Psoas muscle (tissue), 8 donors: ENCODE measurements around the gene ITPR3. TPM values are rescaled to one million over a fixed set of nuclear protein-coding genes. Genes with fewer than 3 reads are reported as not detected.
A peak's percentile ranks its signal among the peaks of the same experiment; 100 is the strongest.

Source experiments
- ATAC-seq, 4 donors: fragments of 200-7000 bp; cut with Tn5 transposase; one replicate each; pipeline ENCODE4 v1.9.1; 2020; ENCODE audit warnings: moderate library complexity in 3 of 4, mild to moderate bottlenecking in 2 of 4
- DNase-seq, 2 donors: peaks; one replicate each; pipeline ENCODE4 v3.0.0-alpha.2; 2020
- H3K27ac ChIP-seq: fragments of 200-600 bp; one replicate; pipeline ENCODE4 v1.8.0; 2022
- H3K27me3 ChIP-seq, 3 donors: fragments of 200-600 bp in 1 of 3; one replicate each; pipeline versions ENCODE4 v1.6.1 to v1.8.0; 2013 to 2022; ENCODE audit warnings: low read length in 2 of 3, mild to moderate bottlenecking in 2 of 3, moderate library complexity in 1 of 3; ENCODE audit not compliant: insufficient read depth in 3 of 3
- H3K36me3 ChIP-seq, 2 donors: fragments of 200-600 bp in 1 of 2; one replicate each; pipeline versions ENCODE4 v1.6.1 to v1.8.0; 2013 to 2022; ENCODE audit warnings: low read depth in 1 of 2, mild to moderate bottlenecking in 1 of 2, moderate library complexity in 1 of 2; ENCODE audit not compliant: insufficient read depth in 1 of 2
- H3K4me1 ChIP-seq: fragments of 200-600 bp; one replicate; pipeline ENCODE4 v1.8.0; 2022
- H3K4me3 ChIP-seq: fragments of 200-600 bp; one replicate; pipeline ENCODE4 v1.8.0; 2022; ENCODE audit warnings: mild to moderate bottlenecking
- H3K9me3 ChIP-seq: fragments of 200-600 bp; one replicate; pipeline ENCODE4 v1.8.0; 2022
- CTCF ChIP-seq: fragments of 200-600 bp; IDR thresholded peaks from one replicate; pipeline ENCODE4 v1.8.0; 2022; ENCODE audit warnings: antibody characterized with exemption
- WGBS, 3 donors: extraction: QIAGEN DNeasy Blood & Tissue Kit; methylation state at CpG; one replicate each; pipeline versions ENCODE4 v1.1.6 to v1.1.7; 2013; 5-methylcytosine and 5-hydroxymethylcytosine counted together
- intact Hi-C, 2 donors: fragments of 100-400 bp; cut with DNase I; formaldehyde crosslinking; loops; one replicate each; pipeline versions ENCODE4 v1.11.0 to v1.14.2; 2022
- polyA plus RNA-seq, 3 donors: library from polyadenylated mRNA; stranded (reverse); fragments of 200-250 nt; gene quantifications; one replicate each; pipeline ENCODE4 v1.2.3, GENCODE V29; 2013
- total RNA-seq, 4 donors: library from RNA; stranded (reverse); fragmentation: NEBNext Ultra II Directional in 2 of 4; extraction: Animal tissue kit (Norgen Biotek cat#: 25700) in 2 of 4; gene quantifications; one replicate each; pipeline versions ENCODE4 v1.2.1 to v1.2.4, GENCODE V29; 2021 to 2023
- donor health status: healthy with polysubstance abuse.
- donor health status: DM: no; HTN: no; CAD: no; lungs with moderate emphysema.
- donor health status: Bipolar disorder and iron deficiency.
- donor health status: healthy.
- donor health status: DM: yes; HTN: yes; CAD: no.
- donor health status: DM: no; HTN: no; CAD: no.
- donor health status: DM: no; HTN: no; CAD: no.
- donor health status: DM: yes; HTN: yes; CAD: no.

Gene ITPR3
- total and polyA plus RNA-seq, 7 donors = 1.9 to 7.4 (median 3.8) TPM

- intact Hi-C loops = loop anchor here (5.0 to 10.0 kb wide), 2 partner anchors 113 to 454 kb away; no protein-coding TSS in a partner anchor
- no peak overlapping the region for H3K27ac ChIP-seq
Observed at GRCh38 chr6:33700391-33701050, 79.4 kb downstream of the ITPR3 start.

GRCh38 chr6:33702345-33702977 is 81.3 kb downstream of the ITPR3 start:
- H3K4me3 ChIP-seq = no peak overlapping the region
- peak; percentile 41 to 86 (median 62) for ATAC-seq
- TF ChIP-seq CTCF = peak; percentile 37
- no peak for DNase-seq
- WGBS, 3 donors = 86 to 94% (median 94%) methylated on average over 1 of the region's 1 CpG
- intact Hi-C loops = loop anchor here (2.0 to 10.0 kb wide), 3 partner anchors 115 to 452 kb away; no protein-coding TSS in a partner anchor
- no peaks in the 10 kb centered on the region for H3K9me3 ChIP-seq
- H3K27me3 ChIP-seq = no peaks in the 10 kb centered on the region
- no peak overlapping the region for H3K27ac ChIP-seq
- peaks cover 16% of the 10 kb centered on the region for H3K4me1 ChIP-seq
- H3K36me3 ChIP-seq = peaks cover 6 to 38% of the 10 kb centered on the region in 2 donors

More at GRCh38 chr6:33700391-33701050, 79.4 kb downstream of the ITPR3 start:
- no peaks in the 10 kb centered on the region for H3K9me3 ChIP-seq
- H3K36me3 ChIP-seq = peaks cover 6 to 45% of the 10 kb centered on the region in 2 donors
- peak; percentile 79 to 83 (median 80) for ATAC-seq
- WGBS, 3 donors = 51 to 56% (median 52%) methylated on average over 10 of the region's 10 CpGs
- peaks cover 36% of the 10 kb centered on the region for H3K4me1 ChIP-seq
- TF ChIP-seq CTCF = peak; percentile 67
- peak overlapping the region; percentile 5 for H3K4me3 ChIP-seq
- DNase-seq = peak; percentile 65 to 83
- no peaks in the 10 kb centered on the region for H3K27me3 ChIP-seq

- Histone ChIP-seq H3K4me3 (no peak overlapping the region), H3K27ac (no peak overlapping the region), H3K4me1 (peaks cover 19% of the 10 kb centered on the region), H3K9me3 (no peaks in the 10 kb centered on the region), H3K36me3 (peaks cover 3 to 36% of the 10 kb centered on the region in 2 donors), H3K27me3 (no peaks in the 10 kb centered on the region)
- DNase-seq = no peak
- intact Hi-C loops = loop anchor here (5.0 to 10.0 kb wide), 2 partner anchors 117 to 450 kb away; no protein-coding TSS in a partner anchor
- no peak for TF ChIP-seq CTCF
- 91 to 95% (median 93%) methylated on average over 9 to 11 of the region's 11 CpGs for WGBS, 3 donors
- no peak for ATAC-seq
Observed at GRCh38 chr6:33704215-33705066, 83.3 kb downstream of the ITPR3 start.

- intact Hi-C loops = loop anchor here in 1 of 2 donors (10.0 kb wide), 1 partner anchor 449 kb away; no protein-coding TSS in a partner anchor
- peaks cover 18% of the 10 kb centered on the region for H3K4me1 ChIP-seq
- H3K27me3 ChIP-seq = no peaks in the 10 kb centered on the region
- peaks cover 11 to 31% of the 10 kb centered on the region in 2 donors for H3K36me3 ChIP-seq
- H3K27ac ChIP-seq = no peak overlapping the region
- H3K4me3 ChIP-seq = no peak overlapping the region
- no peak for TF ChIP-seq CTCF
- ATAC-seq (no peak), DNase-seq (no peak)
- 81 to 85% (median 82%) methylated on average over 9 of the region's 9 CpGs for WGBS, 3 donors
- H3K9me3 ChIP-seq = no peaks in the 10 kb centered on the region
Observed at GRCh38 chr6:33705268-33705885, 84.3 kb downstream of the ITPR3 start.
